Effector memory CD4-positive, alpha-beta T cell (primary cell): ENCODE data around the gene CHST2.
"Not testable (repeated sequence)": the region's sequence is repeated elsewhere in the genome, so short reads cannot be mapped to it uniquely, and the experiment has no call there.

ENCODE experiments used
- DNase-seq, 3 donors: peaks; one replicate each; pipeline ENCODE4 v3.0.0-alpha.2; 2020
- H3K27ac ChIP-seq: 2 replicates; pipeline ENCODE4 v1.7.0; 2013; ENCODE audit warnings: mild to moderate bottlenecking, low read length, moderate library complexity; ENCODE audit not compliant: insufficient read depth, poor library complexity, severe bottlenecking
- H3K27me3 ChIP-seq: replicated peaks from 2 replicates; pipeline ENCODE4 v1.7.0; 2013; ENCODE audit warnings: mild to moderate bottlenecking, low read length; ENCODE audit not compliant: insufficient read depth, control insufficient read depth, poor library complexity, severe bottlenecking
- H3K36me3 ChIP-seq: 2 replicates; pipeline ENCODE4 v1.7.0; 2013; ENCODE audit warnings: mild to moderate bottlenecking, low read length, moderate library complexity; ENCODE audit not compliant: control insufficient read depth, insufficient read depth
- H3K4me1 ChIP-seq: 2 replicates; pipeline ENCODE4 v1.7.0; 2013; ENCODE audit warnings: low read length, mild to moderate bottlenecking; ENCODE audit not compliant: control insufficient read depth, insufficient read depth, poor library complexity, severe bottlenecking
- H3K4me3 ChIP-seq: 2 replicates; pipeline ENCODE4 v1.7.0; 2013; ENCODE audit warnings: low read length, low read depth, mild to moderate bottlenecking; ENCODE audit not compliant: insufficient read depth, poor library complexity, severe bottlenecking
- H3K9me3 ChIP-seq: 2 replicates; pipeline ENCODE4 v1.7.0; 2013; ENCODE audit warnings: mild to moderate bottlenecking, low read length, moderate library complexity; ENCODE audit not compliant: control insufficient read depth

The CHST2 gene

DNA sequence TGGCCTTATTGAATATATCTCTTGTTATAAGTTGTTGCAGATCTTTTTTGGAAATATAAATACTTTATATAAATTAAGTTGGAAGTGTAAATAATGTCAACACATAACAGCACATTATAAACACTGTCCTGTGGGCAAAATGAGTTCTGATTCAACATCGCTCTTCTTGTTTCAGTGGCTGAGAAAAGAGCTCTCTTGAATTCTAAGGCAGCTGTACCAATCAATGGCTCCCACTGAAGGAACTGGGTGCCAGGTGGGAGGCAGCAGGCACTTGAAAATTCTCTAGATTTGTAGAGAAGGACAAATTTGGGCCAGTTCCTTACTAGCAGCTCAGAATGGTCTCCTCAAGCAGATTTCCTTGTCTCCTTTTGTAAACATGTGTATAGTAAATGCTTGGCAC lies 45.6 kb downstream of the CHST2 start:
- no peak for DNase-seq
- peaks cover 5% of the 10 kb centered on the region for H3K4me1 ChIP-seq
- H3K27ac ChIP-seq, result no peak overlapping the region
- no peaks in the 10 kb centered on the region for H3K9me3 ChIP-seq
- H3K27me3 ChIP-seq, result no peaks in the 10 kb centered on the region
- no peaks in the 10 kb centered on the region for H3K36me3 ChIP-seq
- no peak overlapping the region for H3K4me3 ChIP-seq

- H3K4me3 ChIP-seq, DNase-seq, H3K9me3 ChIP-seq, H3K27ac ChIP-seq, H3K27me3 ChIP-seq, H3K36me3 ChIP-seq: not testable (repeated sequence)
- H3K4me1 ChIP-seq, result peaks cover 11% of the 10 kb centered on the region
Observed at GRCh38 chr3:143165612-143166285, 46.2 kb downstream of the CHST2 start.

GRCh38 chr3:143166376-143166775 lies 46.8 kb downstream of the CHST2 start:
- no peaks in the 10 kb centered on the region for H3K27me3 ChIP-seq
- H3K4me1 ChIP-seq, result peaks cover 16% of the 10 kb centered on the region
- no peaks in the 10 kb centered on the region for H3K9me3 ChIP-seq
- H3K4me3 ChIP-seq, result no peak overlapping the region
- no peaks in the 10 kb centered on the region for H3K36me3 ChIP-seq
- H3K27ac ChIP-seq, result no peak overlapping the region
- no peak for DNase-seq

DNA sequence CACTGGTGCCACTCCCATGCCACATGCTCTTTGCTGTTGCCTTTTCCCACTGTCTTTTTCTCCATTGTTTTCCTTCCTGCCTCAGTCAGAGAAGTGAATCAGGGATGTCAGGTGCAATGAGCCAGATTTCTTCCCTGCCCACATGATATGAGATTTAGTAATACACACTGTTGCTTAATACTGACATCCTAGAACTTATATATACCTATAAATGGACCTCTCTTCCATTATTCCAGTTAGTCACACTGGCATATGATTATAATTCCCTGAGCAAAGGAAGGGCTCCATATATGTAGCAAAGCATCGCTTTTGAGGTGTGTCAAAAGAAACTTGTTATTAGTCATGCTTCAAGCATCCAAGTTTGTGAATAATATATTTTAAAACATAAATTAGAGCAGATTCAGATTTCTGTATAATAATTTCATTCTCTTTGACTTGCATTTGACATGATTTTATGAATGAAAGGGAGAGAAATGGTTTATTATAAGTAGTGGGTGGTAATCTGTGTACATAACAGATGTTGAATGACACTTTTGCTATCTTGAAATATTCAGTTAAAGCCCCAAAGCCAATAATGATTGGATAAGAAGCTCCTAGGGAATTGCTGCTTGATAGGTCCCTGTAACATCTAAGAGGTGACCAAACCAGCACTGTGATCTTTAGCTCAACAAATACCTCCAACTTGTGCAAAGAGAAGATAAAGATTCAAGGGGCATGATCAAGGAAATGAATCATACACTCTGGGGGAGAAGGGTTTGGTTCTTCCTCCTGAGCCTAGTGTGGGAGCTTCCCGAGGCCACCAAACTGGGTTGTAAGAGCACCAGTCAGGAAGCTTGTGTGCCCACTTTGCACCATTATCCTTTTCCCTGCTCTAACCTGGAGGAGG lies 48.6 kb downstream of the CHST2 start:
- Histone ChIP-seq H3K9me3 (no peaks in the 10 kb centered on the region), H3K27me3 (no peaks in the 10 kb centered on the region), H3K36me3 (no peaks in the 10 kb centered on the region), H3K27ac (no peak overlapping the region), H3K4me1 (peaks cover 26% of the 10 kb centered on the region), H3K4me3 (no peak overlapping the region)
- no peak for DNase-seq

- Histone ChIP-seq H3K27me3 (no peaks in the 10 kb centered on the region), H3K36me3 (no peaks in the 10 kb centered on the region), H3K4me3 (no peak overlapping the region), H3K9me3 (no peaks in the 10 kb centered on the region), H3K4me1 (peaks cover 26% of the 10 kb centered on the region), H3K27ac (no peak overlapping the region)
- DNase-seq, result no peak
Observed at GRCh38 chr3:143168855-143169192, 49.3 kb downstream of the CHST2 start.

DNA sequence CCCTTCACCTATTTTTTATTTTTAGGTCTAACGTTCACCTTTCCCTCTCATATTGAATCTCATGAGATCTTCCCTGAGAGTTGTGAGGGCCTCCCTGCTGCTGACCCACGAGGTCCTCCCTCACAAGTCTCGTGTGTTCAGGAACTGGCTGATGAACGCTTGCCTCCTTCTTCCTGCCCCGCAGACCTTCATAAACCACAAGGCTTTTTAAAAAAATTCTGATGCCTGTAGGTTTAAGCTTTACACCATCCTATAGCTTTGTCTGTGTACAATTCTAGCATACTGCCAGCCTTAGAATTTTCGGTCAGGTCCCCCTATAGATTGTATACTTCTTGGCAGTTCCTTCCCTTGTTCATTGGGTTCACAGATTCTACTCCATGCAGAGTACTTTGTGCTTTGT lies 50.5 kb downstream of the CHST2 start:
- Histone ChIP-seq H3K4me1 (peaks cover 26% of the 10 kb centered on the region), H3K4me3 (no peak overlapping the region), H3K36me3 (no peaks in the 10 kb centered on the region), H3K9me3 (no peaks in the 10 kb centered on the region), H3K27ac (no peak overlapping the region), H3K27me3 (no peaks in the 10 kb centered on the region)
- no peak for DNase-seq

DNA sequence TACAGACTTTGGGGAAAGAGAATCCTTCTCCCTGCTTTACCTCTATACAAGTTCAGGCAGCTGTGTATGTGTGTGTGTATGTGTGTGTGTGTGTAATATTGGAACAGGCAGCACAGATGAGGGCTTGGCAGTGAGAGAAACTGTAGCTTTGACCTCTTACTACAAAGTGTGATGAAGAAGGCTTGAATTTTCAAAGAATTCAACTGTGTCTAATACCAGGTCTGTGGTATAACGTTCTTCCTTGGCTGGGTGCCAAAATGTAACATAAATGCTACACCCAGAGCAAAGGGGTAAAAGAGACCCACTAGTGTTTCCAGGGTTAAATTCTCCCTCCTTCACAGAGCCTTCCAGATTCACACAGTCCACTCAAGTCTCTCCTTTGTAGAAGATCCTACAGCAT lies 51.1 kb downstream of the CHST2 start:
- no peaks in the 10 kb centered on the region for H3K9me3 ChIP-seq
- no peak overlapping the region for H3K27ac ChIP-seq
- H3K27me3 ChIP-seq, result no peaks in the 10 kb centered on the region
- peaks cover 26% of the 10 kb centered on the region for H3K4me1 ChIP-seq
- H3K36me3 ChIP-seq, result no peaks in the 10 kb centered on the region
- no peak overlapping the region for H3K4me3 ChIP-seq
- DNase-seq, result no peak

- peaks cover 26% of the 10 kb centered on the region for H3K4me1 ChIP-seq
- H3K27me3 ChIP-seq, result no peaks in the 10 kb centered on the region
- no peak for DNase-seq
- no peaks in the 10 kb centered on the region for H3K9me3 ChIP-seq
- H3K27ac ChIP-seq, result no peak overlapping the region
- H3K4me3 ChIP-seq, result no peak overlapping the region
- no peaks in the 10 kb centered on the region for H3K36me3 ChIP-seq
Observed at GRCh38 chr3:143171141-143171980, 51.8 kb downstream of the CHST2 start.

- H3K4me1 ChIP-seq, result peaks cover 26% of the 10 kb centered on the region
- no peaks in the 10 kb centered on the region for H3K27me3 ChIP-seq
- no peak overlapping the region for H3K27ac ChIP-seq
- no peak overlapping the region for H3K4me3 ChIP-seq
- no peak for DNase-seq
- H3K36me3 ChIP-seq, result no peaks in the 10 kb centered on the region
- no peaks in the 10 kb centered on the region for H3K9me3 ChIP-seq
Observed at GRCh38 chr3:143172062-143172794, 52.7 kb downstream of the CHST2 start.
